A673 (cell line): ENCODE results near the gene SCN1B. TPM values are rescaled to one million over a fixed set of nuclear protein-coding genes. Genes with fewer than 3 reads are reported as not detected.

Experiments used
- BruUV-seq: library from RNA; stranded (reverse); fragments of 400-500 nt; replicated peaks from 2 replicates; lab custom pipeline; 2021; lab: Mats Ljungman, UMichigan
- CTCF ChIA-PET: fragments of 300-600 bp; sonication (Branson Sonifier 250); formaldehyde crosslinking; loops from one replicate; lab custom pipeline; 2022; ENCODE audit warnings: antibody characterized with exemption; lab: Charles Lee
- POLR2A ChIA-PET: fragments of 300-600 bp; sonication (Branson Sonifier 250); formaldehyde crosslinking; loops from one replicate; lab custom pipeline; 2022; ENCODE audit warnings: antibody characterized with exemption; ENCODE audit not compliant: low non-redundant PET; lab: Charles Lee
- DNase-seq: peaks from one replicate; pipeline ENCODE4 v3.0.0-alpha.2; 2015; ENCODE audit warnings: low spot score
- H3K27ac ChIP-seq: fragments of 200-600 bp; sonication (generic); 2 replicates; pipeline ENCODE4 v1.5.1; 2016; ENCODE audit warnings: mixed run types, low read depth, mild to moderate bottlenecking, mixed read lengths, antibody characterized with exemption, low read length; ENCODE audit not compliant: poor library complexity, severe bottlenecking
- H3K27me3 ChIP-seq: fragments of 200-600 bp; sonication (generic); replicated peaks from 2 replicates; pipeline ENCODE4 v1.6.1; 2017; ENCODE audit warnings: mixed run types, low read depth, mild to moderate bottlenecking, mixed read lengths, antibody characterized with exemption, low read length; ENCODE audit not compliant: insufficient read depth, poor library complexity
- H3K36me3 ChIP-seq: fragments of 200-600 bp; sonication (generic); 2 replicates; pipeline ENCODE4 v1.6.1; 2016; ENCODE audit warnings: mixed run types, mild to moderate bottlenecking, mixed read lengths, antibody characterized with exemption, low read length; ENCODE audit not compliant: insufficient read depth, poor library complexity, severe bottlenecking
- H3K4me1 ChIP-seq: fragments of 200-600 bp; sonication (generic); 2 replicates; pipeline ENCODE4 v1.6.1; 2017; ENCODE audit warnings: mixed run types, mild to moderate bottlenecking, mixed read lengths, antibody characterized with exemption, low read length; ENCODE audit not compliant: insufficient read depth, poor library complexity, severe bottlenecking
- H3K4me3 ChIP-seq: fragments of 200-600 bp; sonication (generic); 2 replicates; pipeline ENCODE4 v1.5.1; 2016; ENCODE audit warnings: low read depth, mixed run types, mild to moderate bottlenecking, mixed read lengths, low read length; ENCODE audit not compliant: poor library complexity, severe bottlenecking
- H3K9me3 ChIP-seq: fragments of 200-600 bp; sonication (generic); 2 replicates; pipeline ENCODE4 v1.6.1; 2016; ENCODE audit warnings: mixed run types, low read depth, mild to moderate bottlenecking, mixed read lengths, antibody characterized with exemption, low read length; ENCODE audit not compliant: poor library complexity, severe bottlenecking
- CTCF ChIP-seq: fragments of 300-800, 200-600 bp; sonication (generic); conservative IDR thresholded peaks from 2 replicates; pipeline ENCODE4 v1.5.1; 2017; ENCODE audit warnings: low read depth, mild to moderate bottlenecking, antibody characterized with exemption, low read length, moderate library complexity, mixed read lengths
- EZH2 ChIP-seq: fragments of 200-600 bp; sonication (generic); IDR thresholded peaks from 2 replicates; pipeline ENCODE4 v1.6.1; 2017; ENCODE audit warnings: borderline replicate concordance, low read depth, mild to moderate bottlenecking, mixed read lengths, antibody characterized with exemption, low read length; ENCODE audit not compliant: poor library complexity, severe bottlenecking
- intact Hi-C: fragments of 100-400 bp; cut with micrococcal nuclease; formaldehyde crosslinking; loops from one replicate; pipeline ENCODE4 v1.10.0; 2022; ENCODE audit not compliant: unreplicated experiment
- total RNA-seq: library from RNA; stranded (reverse); gene quantifications from 2 replicates; pipeline ENCODE4 v1.2.3, GENCODE V29; 2021

SCN1B gene
- total RNA-seq, 1 experiment from 2014 or later = 2.3 TPM

GRCh38 chr19:34994286-34994642 is 36.0 kb upstream of the SCN1B start:
- intact Hi-C loops = no loop called here
- Histone ChIP-seq H3K4me3 (no peak overlapping the region), H3K27me3 (no peaks in the 10 kb centered on the region), H3K4me1 (peaks cover 2% of the 10 kb centered on the region), H3K27ac (no peak overlapping the region), H3K36me3 (no peaks in the 10 kb centered on the region), H3K9me3 (no peaks in the 10 kb centered on the region)
- POLR2A ChIA-PET = no interaction called here
- no peak for TF ChIP-seq CTCF
- TF ChIP-seq EZH2 = no peak
- no TSS peak for BruUV-seq
- DNase-seq = no peak
- CTCF ChIA-PET = no interaction called here

GRCh38 chr19:34994643-34995541 is 35.4 kb upstream of the SCN1B start:
- DNase-seq = no peak
- Histone ChIP-seq H3K9me3 (no peaks in the 10 kb centered on the region), H3K4me1 (peaks cover 8% of the 10 kb centered on the region), H3K27ac (no peak overlapping the region), H3K4me3 (no peak overlapping the region), H3K36me3 (no peaks in the 10 kb centered on the region), H3K27me3 (no peaks in the 10 kb centered on the region)
- POLR2A ChIA-PET = no interaction called here
- CTCF ChIA-PET = no interaction called here
- no peak for TF ChIP-seq EZH2
- no peak for TF ChIP-seq CTCF
- no TSS peak for BruUV-seq
- intact Hi-C loops = no loop called here

GRCh38 chr19:34995551-34995950 is 34.7 kb upstream of the SCN1B start:
- intact Hi-C loops = no loop called here
- BruUV-seq = no TSS peak
- Histone ChIP-seq H3K36me3 (no peaks in the 10 kb centered on the region), H3K27ac (no peak overlapping the region), H3K4me3 (no peak overlapping the region), H3K27me3 (no peaks in the 10 kb centered on the region), H3K4me1 (peaks cover 9% of the 10 kb centered on the region), H3K9me3 (no peaks in the 10 kb centered on the region)
- TF ChIP-seq CTCF (no peak), EZH2 (no peak)
- ChIA-PET POLR2A (no interaction called here), CTCF (no interaction called here)
- DNase-seq = no peak
